Muscle of back (tissue), 11 donors: Measurements from ENCODE around the gene ITFG2. TPM values are rescaled to one million over a fixed set of nuclear protein-coding genes. Genes with fewer than 3 reads are reported as not detected.

ENCODE experiments used
- DNase-seq, 3 donors: peaks; one replicate each; pipeline versions ENCODE4 v3.0.0 to v3.0.0-alpha.2; 2013
- polyA plus RNA-seq, 10 donors: library from polyadenylated mRNA; unstranded; fragments of 120-200 nt; gene quantifications; one replicate each; pipeline ENCODE4 v1.2.1, GENCODE V29; 2013; ENCODE audit not compliant: insufficient read length in 10 of 10

ITFG2 gene
- polyA plus RNA-seq, 10 donors: 20.8 to 42.6 (median 27.5) TPM

GRCh38 chr12:2826721-2827515 lies 14.4 kb downstream of the ITFG2 start:
- DNase-seq: no peak

- no peak for DNase-seq
Observed at GRCh38 chr12:2829275-2829674, 16.8 kb downstream of the ITFG2 start.

- DNase-seq: no peak
Observed at GRCh38 chr12:2832550-2833127, 20.2 kb downstream of the ITFG2 start.

GRCh38 chr12:2833327-2833726 lies 20.9 kb downstream of the ITFG2 start:
- no peak for DNase-seq

GRCh38 chr12:2833810-2834209 lies 21.3 kb downstream of the ITFG2 start:
- peak in 2 of 3 donors; percentile 19 to 55 for DNase-seq

GRCh38 chr12:2834581-2835491 lies 22.4 kb downstream of the ITFG2 start, which contains the start of gene NRIP2:
TSS of gene NRIP2 (minus strand) at chr12:2835035. CDS start at chr12:2834983, 52 bp downstream.
- DNase-seq: peak; percentile 47 to 88 (median 76)

- DNase-seq: no peak
Observed at GRCh38 chr12:2835691-2836403, 23.4 kb downstream of the ITFG2 start.

- DNase-seq: no peak
Observed at GRCh38 chr12:2836574-2836973, 24.1 kb downstream of the ITFG2 start.

- DNase-seq: no peak
Observed at GRCh38 chr12:2841056-2841650, 28.7 kb downstream of the ITFG2 start.

- DNase-seq: no peak
Observed at GRCh38 chr12:2842948-2843347, 30.5 kb downstream of the ITFG2 start.

- DNase-seq: no peak
Observed at GRCh38 chr12:2844786-2845185, 32.3 kb downstream of the ITFG2 start.

- DNase-seq: peak in 2 of 3 donors; percentile 47 to 48
Observed at GRCh38 chr12:2845280-2845679, 32.8 kb downstream of the ITFG2 start.

GRCh38 chr12:2851931-2852330 lies 39.5 kb downstream of the ITFG2 start:
- no peak for DNase-seq

- peak; percentile 73 to 90 (median 85) for DNase-seq
Observed at GRCh38 chr12:2853626-2854025, 41.2 kb downstream of the ITFG2 start.

- DNase-seq: no peak
Observed at GRCh38 chr12:2854669-2855453, 42.4 kb downstream of the ITFG2 start.

- no peak for DNase-seq
Observed at GRCh38 chr12:2855546-2855945, 43.1 kb downstream of the ITFG2 start.

- no peak for DNase-seq
Observed at GRCh38 chr12:2856051-2856450, 43.6 kb downstream of the ITFG2 start.

- no peak for DNase-seq
Observed at GRCh38 chr12:2857021-2857431, 44.6 kb downstream of the ITFG2 start, which contains the start of gene TEX52. TSS of gene TEX52 (minus strand) at chr12:2857039. CDS start at chr12:2857026, 13 bp downstream.

GRCh38 chr12:2857576-2857975 lies 45.1 kb downstream of the ITFG2 start:
- no peak for DNase-seq

GRCh38 chr12:2858334-2858733 lies 45.9 kb downstream of the ITFG2 start:
- no peak for DNase-seq
